ES-I3 (cell line): Measurements from ENCODE around the gene IGSF21.

Experiments
- H3K36me3 ChIP-seq: 2 replicates; pipeline ENCODE4 v1.6.1; 2013; ENCODE audit warnings: mild to moderate bottlenecking, low read length, control low read depth, moderate library complexity; ENCODE audit not compliant: insufficient read depth
- H3K4me1 ChIP-seq: 2 replicates; pipeline ENCODE4 v1.6.1; 2013; ENCODE audit warnings: mild to moderate bottlenecking, control low read depth, low read length; ENCODE audit not compliant: insufficient read depth
- H3K9ac ChIP-seq: 2 replicates; pipeline ENCODE4 v1.6.1; 2013; ENCODE audit warnings: low read depth, mild to moderate bottlenecking, low read length, moderate library complexity
- H3K9me3 ChIP-seq: 2 replicates; pipeline ENCODE4 v1.6.1; 2013; ENCODE audit warnings: mild to moderate bottlenecking, low read length, moderate library complexity; ENCODE audit not compliant: control insufficient read depth, insufficient read depth

IGSF21 gene

GRCh38 chr1:18285538-18285924, 177.9 kb downstream of the IGSF21 start:
- H3K36me3 ChIP-seq = no peaks in the 10 kb centered on the region
- no peaks in the 10 kb centered on the region for H3K9me3 ChIP-seq
- no peak overlapping the region for H3K9ac ChIP-seq
- peaks cover 22% of the 10 kb centered on the region for H3K4me1 ChIP-seq

DNA sequence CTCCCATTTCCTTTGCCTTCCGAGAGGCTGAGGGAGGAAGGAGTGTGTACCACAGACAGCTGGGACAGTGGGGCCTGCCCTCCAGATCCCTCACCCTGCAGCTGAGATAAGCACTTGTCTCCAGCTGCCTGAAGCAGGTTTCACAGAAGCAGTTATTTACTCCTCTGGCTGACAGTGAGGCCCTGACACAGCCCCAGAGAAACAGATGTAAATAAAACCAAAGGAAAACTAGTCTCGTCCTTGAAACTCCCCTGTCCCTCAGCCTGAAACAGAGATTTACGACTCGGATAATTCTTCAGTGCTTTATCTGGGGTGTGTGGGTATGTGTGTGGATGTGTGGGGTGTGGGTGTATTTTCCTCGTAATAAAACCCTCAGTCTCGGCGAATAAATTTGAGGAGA, 181.1 kb downstream of the IGSF21 start:
- H3K9ac ChIP-seq = no peak overlapping the region; the same call in 1 of the 2 replicates
- H3K9me3 ChIP-seq = no peaks in the 10 kb centered on the region
- peaks cover 30% of the 10 kb centered on the region for H3K4me1 ChIP-seq
- H3K36me3 ChIP-seq = no peaks in the 10 kb centered on the region

- H3K4me1 ChIP-seq = peaks cover 30% of the 10 kb centered on the region
- H3K36me3 ChIP-seq = no peaks in the 10 kb centered on the region
- no peaks in the 10 kb centered on the region for H3K9me3 ChIP-seq
- no peak overlapping the region for H3K9ac ChIP-seq
These were observed 182.0 kb downstream of the IGSF21 start for GRCh38 chr1:18289597-18289996.

GRCh38 chr1:18290740-18291412, 183.3 kb downstream of the IGSF21 start:
- Histone ChIP-seq H3K36me3 (no peaks in the 10 kb centered on the region), H3K4me1 (peaks cover 35% of the 10 kb centered on the region), H3K9me3 (no peaks in the 10 kb centered on the region), H3K9ac (no peak overlapping the region)

DNA sequence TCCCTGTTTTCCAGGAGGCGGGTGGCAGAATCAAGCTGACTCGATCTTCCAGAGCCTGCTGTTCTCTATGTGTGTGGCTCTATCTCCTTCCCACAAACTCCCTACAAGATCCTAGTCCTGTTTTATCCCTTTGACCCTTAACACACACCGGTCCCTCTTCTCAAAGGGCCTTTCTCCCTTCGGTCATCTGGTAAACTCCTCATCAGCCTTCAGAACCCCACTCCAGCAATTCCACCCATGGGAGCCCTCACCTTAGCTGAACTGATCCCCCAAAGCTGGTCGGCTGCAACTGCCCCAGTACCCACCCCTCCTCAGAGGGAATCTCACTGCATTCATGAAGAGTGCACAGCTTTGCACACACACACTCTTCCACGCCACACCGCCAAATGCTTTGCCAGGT, 184.9 kb downstream of the IGSF21 start:
- peaks cover 7% of the 10 kb centered on the region; the same call in 1 of the 2 replicates for H3K9me3 ChIP-seq
- no peaks in the 10 kb centered on the region for H3K36me3 ChIP-seq
- peaks cover 45% of the 10 kb centered on the region for H3K4me1 ChIP-seq
- H3K9ac ChIP-seq = no peak overlapping the region

GRCh38 chr1:18293291-18293690, 185.7 kb downstream of the IGSF21 start:
- Histone ChIP-seq H3K36me3 (no peaks in the 10 kb centered on the region), H3K9me3 (peaks cover 7% of the 10 kb centered on the region; the same call in 1 of the 2 replicates), H3K9ac (no peak overlapping the region), H3K4me1 (peaks cover 45% of the 10 kb centered on the region)

GRCh38 chr1:18294437-18295176, 187.0 kb downstream of the IGSF21 start:
- Histone ChIP-seq H3K9me3 (peaks cover 7% of the 10 kb centered on the region; the same call in 1 of the 2 replicates), H3K36me3 (no peaks in the 10 kb centered on the region), H3K9ac (no peak overlapping the region), H3K4me1 (peaks cover 57% of the 10 kb centered on the region)

GRCh38 chr1:18297896-18298648, 190.5 kb downstream of the IGSF21 start:
- peaks cover 7% of the 10 kb centered on the region; the same call in 1 of the 2 replicates for H3K9me3 ChIP-seq
- H3K36me3 ChIP-seq = no peaks in the 10 kb centered on the region
- H3K4me1 ChIP-seq = peaks cover 52% of the 10 kb centered on the region
- no peak overlapping the region for H3K9ac ChIP-seq

DNA sequence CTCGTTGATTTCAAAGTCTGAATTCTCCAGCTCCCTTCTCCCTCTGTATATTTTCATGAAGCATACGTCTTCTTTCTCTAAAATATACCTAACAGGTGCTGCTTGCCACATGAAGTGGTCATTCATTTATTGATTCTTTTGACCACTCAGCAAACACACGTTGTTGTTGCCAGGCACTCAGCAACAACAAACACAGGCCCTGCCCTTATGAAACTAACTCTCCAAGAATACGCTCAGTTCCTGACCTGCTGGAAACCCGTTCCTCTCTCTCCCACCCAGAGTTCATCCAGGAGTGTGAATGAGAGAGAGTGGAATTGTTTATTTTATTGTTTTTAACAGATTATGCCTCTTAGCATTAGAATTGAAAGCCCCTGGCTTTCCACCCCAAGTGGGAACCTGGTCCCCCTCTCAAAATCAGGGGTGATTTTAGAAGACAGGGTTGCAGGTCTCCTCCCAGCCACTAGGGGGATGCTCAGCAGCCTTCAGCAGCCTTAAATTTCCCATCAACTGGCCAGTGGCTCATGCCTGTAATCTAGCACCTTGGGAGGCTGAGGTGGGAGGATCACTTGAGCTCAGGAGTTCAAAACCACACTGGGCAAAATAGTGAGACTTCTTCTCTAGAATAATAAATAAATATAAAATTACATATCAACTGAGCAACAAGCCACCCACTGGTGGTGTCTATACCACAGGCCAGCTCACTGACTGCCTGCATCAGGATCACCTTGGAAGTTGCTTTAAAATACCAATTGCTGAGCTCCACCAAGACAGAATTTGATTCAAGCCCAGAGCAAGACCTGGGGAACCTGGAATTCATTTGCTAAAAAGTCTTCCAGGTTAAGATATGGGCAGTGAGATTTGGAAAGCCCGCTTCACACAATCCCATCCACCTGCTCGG, 192.1 kb downstream of the IGSF21 start:
- Histone ChIP-seq H3K4me1 (peaks cover 41% of the 10 kb centered on the region), H3K9ac (no peak overlapping the region; the same call in 1 of the 2 replicates), H3K9me3 (peaks cover 7% of the 10 kb centered on the region; the same call in 1 of the 2 replicates), H3K36me3 (no peaks in the 10 kb centered on the region)

DNA sequence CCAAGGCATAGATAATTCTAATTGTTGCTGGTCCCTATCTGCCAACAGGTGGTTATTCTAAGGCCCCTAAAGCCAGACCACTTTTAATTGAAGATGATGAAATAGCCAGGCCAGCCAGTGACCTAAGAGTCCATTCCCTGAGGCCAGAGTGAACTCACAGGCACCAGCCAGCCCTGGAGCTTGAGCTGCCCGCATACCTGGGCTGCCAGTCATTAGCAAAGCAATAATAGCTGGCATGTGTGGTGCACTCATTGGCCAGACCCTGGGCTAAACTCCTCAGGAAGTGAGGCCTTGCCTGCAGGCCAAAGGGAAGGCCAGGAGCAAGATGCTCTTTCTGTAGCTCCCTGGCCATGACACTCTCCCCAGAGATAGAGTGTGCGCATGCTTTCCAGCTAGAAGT, 192.8 kb downstream of the IGSF21 start:
- Histone ChIP-seq H3K9me3 (peaks cover 7% of the 10 kb centered on the region; the same call in 1 of the 2 replicates), H3K4me1 (peaks cover 37% of the 10 kb centered on the region), H3K36me3 (no peaks in the 10 kb centered on the region), H3K9ac (no peak overlapping the region)

DNA sequence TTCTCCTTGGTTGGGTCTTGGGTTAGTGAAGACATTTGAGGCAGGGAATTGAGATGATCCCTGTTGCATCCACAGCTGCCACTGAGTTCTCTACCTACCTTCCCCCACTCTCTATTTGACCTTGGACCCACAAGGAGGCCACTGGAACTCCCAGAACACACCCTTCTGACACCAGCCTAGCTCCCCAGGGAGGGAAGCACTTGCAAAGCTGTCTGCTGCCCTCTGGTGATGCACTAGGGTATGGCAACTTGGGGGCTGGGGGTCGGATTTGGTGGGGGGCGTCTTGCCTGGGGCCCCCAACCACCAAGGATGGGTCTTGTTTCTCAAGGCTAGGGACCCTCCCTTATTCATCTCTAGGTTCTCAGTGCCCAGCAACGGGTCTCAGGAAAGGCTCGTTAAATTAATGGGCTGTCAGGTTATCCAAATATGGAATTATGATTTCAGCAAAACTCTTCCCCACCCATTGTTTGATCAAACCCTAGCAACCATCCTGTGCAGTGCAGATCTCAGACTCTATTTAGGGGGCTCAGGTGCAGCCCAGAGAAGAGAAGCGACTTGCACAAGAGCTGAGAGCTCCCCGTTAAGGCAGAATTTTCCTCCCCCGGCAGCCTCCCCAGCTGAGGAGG, 195.3 kb downstream of the IGSF21 start:
- peaks cover 21% of the 10 kb centered on the region for H3K4me1 ChIP-seq
- H3K9ac ChIP-seq = no peak overlapping the region
- no peaks in the 10 kb centered on the region for H3K9me3 ChIP-seq
- no peaks in the 10 kb centered on the region for H3K36me3 ChIP-seq

- H3K9me3 ChIP-seq = no peaks in the 10 kb centered on the region
- H3K36me3 ChIP-seq = no peaks in the 10 kb centered on the region
- H3K9ac ChIP-seq = no peak overlapping the region; the same call in 1 of the 2 replicates
- peaks cover 13% of the 10 kb centered on the region for H3K4me1 ChIP-seq
These were observed 196.7 kb downstream of the IGSF21 start for GRCh38 chr1:18304151-18304869.
